ENCODE results near the gene PPP1R1B. TPM values are rescaled to one million over a fixed set of nuclear protein-coding genes. Genes with fewer than 3 reads are reported as not detected.

PPP1R1B gene
- total RNA-seq, 1 donor from 2014 or later: not detected

GRCh38 chr17:39677542-39678339 lies 51.0 kb downstream of the PPP1R1B start:
- ChIA-PET CTCF (interaction anchor here (1.1 to 1.4 kb wide), 3 partner anchors 9 to 56 kb away, joined by 3 to 4 read pairs (median 3); partner anchors contain the start of gene PNMT), POLR2A (interaction anchor here (0.6 to 2.0 kb wide), 3 partner anchors 9 to 1354 kb away, joined by 3 to 13 read pairs (median 8); partner anchors contain the start of genes PGAP3 and PNMT)
- H3K9me3 Mint-ChIP-seq: no peaks in the 10 kb centered on the region
- DNase-seq: no peak
- peaks cover 6% of the 10 kb centered on the region for H3K36me3 Mint-ChIP-seq (ENCODE audit: low read depth)
- TF ChIP-seq CTCF (IDR thresholded peaks at IDR 0.05): no peak
- no peak for ATAC-seq (ENCODE audit: low read depth)
- peak overlapping the region; percentile 90 for H3K27ac Mint-ChIP-seq
- H3K27me3 Mint-ChIP-seq: no peaks in the 10 kb centered on the region
- H3K4me1 Mint-ChIP-seq: peaks cover 79% of the 10 kb centered on the region
- intact Hi-C loops (cut with micrococcal nuclease): no loop called here
- H3K4me3 Mint-ChIP-seq: no peak overlapping the region

GRCh38 chr17:39678340-39679116 lies 51.8 kb downstream of the PPP1R1B start:
- Mint-ChIP-seq H3K4me3 (peak overlapping the region; percentile 21), H3K36me3 (ENCODE audit: low read depth) (peaks cover 12% of the 10 kb centered on the region), H3K27ac (peak overlapping the region; percentile 90), H3K27me3 (no peaks in the 10 kb centered on the region), H3K4me1 (peaks cover 75% of the 10 kb centered on the region), H3K9me3 (no peaks in the 10 kb centered on the region)
- ATAC-seq (ENCODE audit: low read depth) (no peak), DNase-seq (no peak)
- ChIA-PET CTCF (interaction anchor here (1.0 to 2.2 kb wide), 6 partner anchors 8 to 57 kb away, joined by 3 to 11 read pairs (median 4); partner anchors contain the start of gene PNMT), POLR2A (interaction anchor here (0.6 to 2.2 kb wide), 8 partner anchors 9 to 1354 kb away, joined by 3 to 22 read pairs (median 6); partner anchors contain the start of genes MIEN1, PGAP3, PNMT and WIPF2)
- no peak for TF ChIP-seq CTCF (IDR thresholded peaks at IDR 0.05)
- intact Hi-C loops (cut with micrococcal nuclease): no loop called here

- H3K9me3 Mint-ChIP-seq: no peaks in the 10 kb centered on the region
- peak overlapping the region; percentile 21 for H3K4me3 Mint-ChIP-seq
- no peak for DNase-seq
- peaks cover 19% of the 10 kb centered on the region for H3K36me3 Mint-ChIP-seq (ENCODE audit: low read depth)
- POLR2A ChIA-PET: interaction anchor here (0.8 to 2.2 kb wide), 9 partner anchors 9 to 539 kb away, joined by 3 to 22 read pairs (median 4); partner anchors contain the start of genes IKZF3, MIEN1, PGAP3 and PNMT
- no peaks in the 10 kb centered on the region for H3K27me3 Mint-ChIP-seq
- intact Hi-C loops (cut with micrococcal nuclease): no loop called here
- TF ChIP-seq CTCF (IDR thresholded peaks at IDR 0.05): no peak
- CTCF ChIA-PET: interaction anchor here (1.0 to 2.2 kb wide), 4 partner anchors 9 to 51 kb away, joined by 3 to 11 read pairs (median 6); partner anchors contain the start of genes MIEN1 and PNMT
- peak overlapping the region; percentile 90 for H3K27ac Mint-ChIP-seq
- peaks cover 65% of the 10 kb centered on the region for H3K4me1 Mint-ChIP-seq
- ATAC-seq (ENCODE audit: low read depth): peak; percentile 71
These were observed 52.9 kb downstream of the PPP1R1B start for GRCh38 chr17:39679521-39680192.

- H3K27ac Mint-ChIP-seq: no peak overlapping the region
- CTCF ChIA-PET: no interaction called here
- DNase-seq (no peak), ATAC-seq (ENCODE audit: low read depth) (no peak)
- H3K4me3 Mint-ChIP-seq: no peak overlapping the region
- POLR2A ChIA-PET: interaction anchor here (0.6 kb wide), 1 partner anchor 91 kb away, joined by 3 read pairs; no protein-coding TSS in a partner anchor
- no peaks in the 10 kb centered on the region for H3K27me3 Mint-ChIP-seq
- intact Hi-C loops (cut with micrococcal nuclease): no loop called here
- H3K36me3 Mint-ChIP-seq (ENCODE audit: low read depth): peaks cover 34% of the 10 kb centered on the region
- no peak for TF ChIP-seq CTCF (IDR thresholded peaks at IDR 0.05)
- H3K9me3 Mint-ChIP-seq: no peaks in the 10 kb centered on the region
- H3K4me1 Mint-ChIP-seq: peaks cover 39% of the 10 kb centered on the region
These were observed 56.7 kb downstream of the PPP1R1B start for GRCh38 chr17:39683295-39683939.

Measured in activated B cell treated with CpG ODN at 0.5 μM for 24 hours (primary cell).